A549 (cell line): ENCODE data around the gene RYR1.

Experiments used
- BCL3 ChIP-seq: fragments of >200 bp; sonication (Bioruptor Twin); formaldehyde crosslinking; IDR thresholded peaks from 3 replicates; pipeline ENCODE4 v1.6.1; 2016
- BHLHE40 ChIP-seq: IDR thresholded peaks from 2 replicates; pipeline ENCODE4 v1.6.1; 2012; ENCODE audit warnings: low read depth, low read length, inconsistent platforms
- CEBPB ChIP-seq, 2 experiments: fragments of >200 bp in 1 of 2; sonication (Bioruptor Twin) in 1 of 2; formaldehyde crosslinking in 1 of 2; IDR thresholded peaks; 2 replicates each; pipeline ENCODE4 v1.6.1; 2012 to 2016
- CTCF ChIP-seq: fragments of >200 bp; sonication (Bioruptor Twin); formaldehyde crosslinking; IDR thresholded peaks from 3 replicates; pipeline ENCODE4 v1.5.1; 2016
- EP300 ChIP-seq, 2 experiments: fragments of >200 bp; sonication (Bioruptor Twin); formaldehyde crosslinking; IDR thresholded peaks; 2 replicates in 1 of 2; 3 replicates in 1 of 2; pipeline ENCODE4 v1.6.1; 2016 to 2017
- FOSB ChIP-seq: fragments of 250-450 bp; sonication (Bioruptor Pico); IDR thresholded peaks from 2 replicates; pipeline ENCODE4 v1.5.0; 2020; ENCODE audit warnings: mild to moderate bottlenecking, moderate library complexity
- JUNB ChIP-seq: fragments of >200 bp; sonication (Bioruptor Twin); formaldehyde crosslinking; IDR thresholded peaks from 2 replicates; pipeline ENCODE4 v1.6.1; 2016
- MAX ChIP-seq: IDR thresholded peaks from 2 replicates; pipeline ENCODE4 v1.6.1; 2012
- NR3C1 ChIP-seq: fragments of >200 bp; sonication (Bioruptor Twin); formaldehyde crosslinking; IDR thresholded peaks from 3 replicates; pipeline ENCODE4 v1.6.1; 2017
- POLR2A ChIP-seq: IDR thresholded peaks from 2 replicates; pipeline ENCODE4 v1.6.1; 2012; ENCODE audit warnings: mild to moderate bottlenecking, low read length
- RCOR1 ChIP-seq: fragments of 150-350 bp; IDR thresholded peaks from 2 replicates; pipeline ENCODE4 v1.6.1; 2014; ENCODE audit warnings: antibody characterized with exemption, low read length, low read depth
- RFX5 ChIP-seq: fragments of 450-650 bp; IDR thresholded peaks from 2 replicates; pipeline ENCODE4 v1.7.1; 2014; ENCODE audit warnings: antibody characterized with exemption, mild to moderate bottlenecking, moderate library complexity
- SMC3 ChIP-seq: fragments of >200 bp; sonication (Bioruptor Twin); formaldehyde crosslinking; IDR thresholded peaks from 3 replicates; pipeline ENCODE4 v1.6.1; 2018; ENCODE audit warnings: inconsistent platforms
- SREBF2 ChIP-seq: fragments of 450-650 bp; IDR thresholded peaks from 2 replicates; pipeline ENCODE4 v1.6.1; 2014; ENCODE audit warnings: mild to moderate bottlenecking, moderate library complexity

GRCh38 chr19:38499532-38499931 lies 66.0 kb downstream of the RYR1 start:
- TF ChIP-seq FOSB (CRISPR knock-in tag), result no peak
- TF ChIP-seq SREBF2, result no peak
- no peak for TF ChIP-seq CTCF
- TF ChIP-seq NR3C1, result no peak
- TF ChIP-seq JUNB, result no peak
- no peak for TF ChIP-seq MAX
- no peak for TF ChIP-seq POLR2A
- TF ChIP-seq BHLHE40, result no peak
- TF ChIP-seq CEBPB (IDR thresholded peaks at IDR 0.05), result no peak
- no peak for TF ChIP-seq SMC3
- no peak for TF ChIP-seq EP300 (IDR thresholded peaks at IDR 0.05)
- no peak for TF ChIP-seq RCOR1
- TF ChIP-seq RFX5, result no peak
- no peak for TF ChIP-seq BCL3
